Activated naive CD8-positive, alpha-beta T cell treated with anti-CD3 and anti-CD28 coated beads, Interleukin-2, amount 50 U/mL, for 24 hours (primary cell): Measurements from ENCODE around the gene BRPF1.

Source experiments
- ATAC-seq: fragments of 150-1000 bp; cut with Tn5 transposase; one replicate; pipeline ENCODE4 v1.10.0; 2021
- DNase-seq: peaks from one replicate; pipeline ENCODE4 v3.0.0; 2021
- H3K27ac Mint-ChIP-seq: one replicate; pipeline ENCODE4 v1.8.0; 2021; ENCODE audit warnings: mild to moderate bottlenecking, mixed read lengths
- H3K27me3 Mint-ChIP-seq: one replicate; pipeline ENCODE4 v1.8.0; 2021; ENCODE audit warnings: mixed read lengths
- H3K36me3 Mint-ChIP-seq: one replicate; pipeline ENCODE4 v1.8.0; 2021; ENCODE audit warnings: low read depth, mixed read lengths
- H3K4me1 Mint-ChIP-seq: one replicate; pipeline ENCODE4 v1.8.0; 2021; ENCODE audit warnings: mixed read lengths
- H3K4me3 Mint-ChIP-seq: one replicate; pipeline ENCODE4 v1.8.0; 2021; ENCODE audit warnings: mild to moderate bottlenecking, moderate library complexity, mixed read lengths
- H3K9me3 Mint-ChIP-seq: one replicate; pipeline ENCODE4 v1.8.0; 2021; ENCODE audit warnings: mixed read lengths

Gene BRPF1

GRCh38 chr3:9736831-9737230 lies 5.3 kb downstream of the BRPF1 start:
- Mint-ChIP-seq H3K9me3 (no peaks in the 10 kb centered on the region), H3K36me3 (peaks cover 46% of the 10 kb centered on the region), H3K27ac (peak overlapping the region; percentile 14)

GRCh38 chr3:9739181-9739580 lies 7.6 kb downstream of the BRPF1 start:
- peaks cover 47% of the 10 kb centered on the region for H3K36me3 Mint-ChIP-seq

More at GRCh38 chr3:9736831-9737230, 5.3 kb downstream of the BRPF1 start:
- ATAC-seq: peak; percentile 67
- Mint-ChIP-seq H3K27me3 (no peaks in the 10 kb centered on the region), H3K4me1 (peaks cover 45% of the 10 kb centered on the region), H3K4me3 (no peak overlapping the region)
- DNase-seq: no peak

GRCh38 chr3:9742560-9742959 lies 11.0 kb downstream of the BRPF1 start:
- Mint-ChIP-seq H3K9me3 (no peaks in the 10 kb centered on the region), H3K4me3 (no peak overlapping the region), H3K27ac (no peak overlapping the region), H3K4me1 (peaks cover 14% of the 10 kb centered on the region), H3K36me3 (peaks cover 48% of the 10 kb centered on the region), H3K27me3 (no peaks in the 10 kb centered on the region)
- ATAC-seq (no peak), DNase-seq (no peak)

More at GRCh38 chr3:9739181-9739580, 7.6 kb downstream of the BRPF1 start:
- H3K4me1 Mint-ChIP-seq: peaks cover 26% of the 10 kb centered on the region
- H3K27ac Mint-ChIP-seq: no peak overlapping the region
- H3K9me3 Mint-ChIP-seq: no peaks in the 10 kb centered on the region
- no peak for ATAC-seq
- H3K4me3 Mint-ChIP-seq: no peak overlapping the region
- no peaks in the 10 kb centered on the region for H3K27me3 Mint-ChIP-seq
- no peak for DNase-seq

- H3K36me3 Mint-ChIP-seq: peaks cover 51% of the 10 kb centered on the region
- peaks cover 14% of the 10 kb centered on the region for H3K4me1 Mint-ChIP-seq
- H3K27me3 Mint-ChIP-seq: no peaks in the 10 kb centered on the region
- DNase-seq (no peak), ATAC-seq (no peak)
- H3K27ac Mint-ChIP-seq: no peak overlapping the region
- no peak overlapping the region for H3K4me3 Mint-ChIP-seq
- H3K9me3 Mint-ChIP-seq: no peaks in the 10 kb centered on the region
Measured at GRCh38 chr3:9743548-9743947, 12.0 kb downstream of the BRPF1 start.

GRCh38 chr3:9744162-9744561 lies 12.6 kb downstream of the BRPF1 start:
- H3K27me3 Mint-ChIP-seq: no peaks in the 10 kb centered on the region
- H3K4me1 Mint-ChIP-seq: peaks cover 17% of the 10 kb centered on the region
- no peak overlapping the region for H3K4me3 Mint-ChIP-seq
- ATAC-seq: no peak
- no peak for DNase-seq
- no peaks in the 10 kb centered on the region for H3K9me3 Mint-ChIP-seq
- peaks cover 51% of the 10 kb centered on the region for H3K36me3 Mint-ChIP-seq
- H3K27ac Mint-ChIP-seq: no peak overlapping the region

GRCh38 chr3:9745521-9745920 lies 14.0 kb downstream of the BRPF1 start:
- no peaks in the 10 kb centered on the region for H3K27me3 Mint-ChIP-seq
- H3K9me3 Mint-ChIP-seq: no peaks in the 10 kb centered on the region
- H3K4me1 Mint-ChIP-seq: peaks cover 29% of the 10 kb centered on the region
- H3K36me3 Mint-ChIP-seq: peaks cover 46% of the 10 kb centered on the region
- ATAC-seq: no peak
- no peak for DNase-seq
- no peak overlapping the region for H3K4me3 Mint-ChIP-seq
- no peak overlapping the region for H3K27ac Mint-ChIP-seq

GRCh38 chr3:9746330-9746729 lies 14.8 kb downstream of the BRPF1 start:
- ATAC-seq (no peak), DNase-seq (peak; percentile 28)
- peak overlapping the region; percentile 68 for H3K27ac Mint-ChIP-seq

GRCh38 chr3:9747267-9747666 lies 15.7 kb downstream of the BRPF1 start:
- Mint-ChIP-seq H3K4me1 (peaks cover 46% of the 10 kb centered on the region), H3K4me3 (no peak overlapping the region)

More at GRCh38 chr3:9746330-9746729, 14.8 kb downstream of the BRPF1 start:
- no peaks in the 10 kb centered on the region for H3K9me3 Mint-ChIP-seq
- no peaks in the 10 kb centered on the region for H3K27me3 Mint-ChIP-seq
- H3K36me3 Mint-ChIP-seq: peaks cover 45% of the 10 kb centered on the region
- peaks cover 37% of the 10 kb centered on the region for H3K4me1 Mint-ChIP-seq
- no peak overlapping the region for H3K4me3 Mint-ChIP-seq

GRCh38 chr3:9748031-9748430 lies 16.5 kb downstream of the BRPF1 start:
- Mint-ChIP-seq H3K9me3 (no peaks in the 10 kb centered on the region), H3K27me3 (no peaks in the 10 kb centered on the region), H3K4me3 (no peak overlapping the region), H3K36me3 (peaks cover 59% of the 10 kb centered on the region), H3K27ac (no peak overlapping the region), H3K4me1 (peaks cover 49% of the 10 kb centered on the region)
- ATAC-seq: no peak
- no peak for DNase-seq

More at GRCh38 chr3:9747267-9747666, 15.7 kb downstream of the BRPF1 start:
- Mint-ChIP-seq H3K36me3 (peaks cover 54% of the 10 kb centered on the region), H3K27ac (peak overlapping the region; percentile 68), H3K27me3 (no peaks in the 10 kb centered on the region), H3K9me3 (no peaks in the 10 kb centered on the region)
- DNase-seq (no peak), ATAC-seq (no peak)

GRCh38 chr3:9749296-9749644 lies 17.7 kb downstream of the BRPF1 start:
- H3K4me3 Mint-ChIP-seq: peak overlapping the region; percentile 96
- H3K27ac Mint-ChIP-seq: peak overlapping the region; percentile 94
- ATAC-seq: no peak
- peaks cover 62% of the 10 kb centered on the region for H3K36me3 Mint-ChIP-seq
- H3K27me3 Mint-ChIP-seq: no peaks in the 10 kb centered on the region
- DNase-seq: no peak
- peaks cover 55% of the 10 kb centered on the region for H3K4me1 Mint-ChIP-seq
- H3K9me3 Mint-ChIP-seq: no peaks in the 10 kb centered on the region

GRCh38 chr3:9749645-9750555 lies 18.4 kb downstream of the BRPF1 start, which contains the start of gene OGG1:
Gene OGG1, plus strand, starts transcription at chr3:9749952. Its CDS starts 335 bp downstream, at chr3:9750287.
- peak; percentile 92 for ATAC-seq
- Mint-ChIP-seq H3K27ac (peak within 1 kb of the TSS; percentile 94), H3K9me3 (no peaks in the 10 kb centered on the region), H3K4me3 (peak within 1 kb of the TSS; percentile 96), H3K36me3 (peaks cover 62% of the 10 kb centered on the region), H3K27me3 (no peaks in the 10 kb centered on the region), H3K4me1 (peaks cover 58% of the 10 kb centered on the region)
- DNase-seq: peak; percentile 96

GRCh38 chr3:9750556-9751411 lies 19.2 kb downstream of the BRPF1 start:
- H3K27ac Mint-ChIP-seq: peak overlapping the region; percentile 94
- ATAC-seq: no peak

GRCh38 chr3:9754678-9755077 lies 23.1 kb downstream of the BRPF1 start:
- no peak overlapping the region for H3K27ac Mint-ChIP-seq
- peaks cover 53% of the 10 kb centered on the region for H3K36me3 Mint-ChIP-seq
- H3K4me3 Mint-ChIP-seq: peak overlapping the region; percentile 3
- no peaks in the 10 kb centered on the region for H3K9me3 Mint-ChIP-seq
- H3K4me1 Mint-ChIP-seq: peaks cover 37% of the 10 kb centered on the region
- ATAC-seq (no peak), DNase-seq (no peak)
- no peaks in the 10 kb centered on the region for H3K27me3 Mint-ChIP-seq

More at GRCh38 chr3:9750556-9751411, 19.2 kb downstream of the BRPF1 start:
- peak overlapping the region; percentile 96 for H3K4me3 Mint-ChIP-seq
- DNase-seq: peak; percentile 14
- peaks cover 67% of the 10 kb centered on the region for H3K36me3 Mint-ChIP-seq
- H3K9me3 Mint-ChIP-seq: no peaks in the 10 kb centered on the region
- no peaks in the 10 kb centered on the region for H3K27me3 Mint-ChIP-seq
- H3K4me1 Mint-ChIP-seq: peaks cover 58% of the 10 kb centered on the region

GRCh38 chr3:9757427-9757826 lies 25.9 kb downstream of the BRPF1 start:
- H3K4me3 Mint-ChIP-seq: no peak overlapping the region
- H3K9me3 Mint-ChIP-seq: no peaks in the 10 kb centered on the region
- DNase-seq: no peak
- H3K27ac Mint-ChIP-seq: no peak overlapping the region
- peaks cover 44% of the 10 kb centered on the region for H3K36me3 Mint-ChIP-seq
- H3K4me1 Mint-ChIP-seq: peaks cover 11% of the 10 kb centered on the region
- no peak for ATAC-seq
- H3K27me3 Mint-ChIP-seq: no peaks in the 10 kb centered on the region
